NCI-H2107 treated with DMSO at 0.1 percent for 48 hours (cell line): ENCODE measurements around the gene PTPRE.

Experiments
- DNase-seq: peaks from one replicate; lab custom pipeline; 2025; ENCODE audit not compliant: unreplicated experiment; lab: John Stamatoyannopoulos, UW

PTPRE gene

GRCh38 chr10:128018691-128019090 is 111.8 kb downstream of the PTPRE start:
- DNase-seq = no peak

- no peak for DNase-seq
Measured at GRCh38 chr10:128022261-128023196, 115.6 kb downstream of the PTPRE start.

- DNase-seq = no peak
Measured at GRCh38 chr10:128024426-128024825, 117.5 kb downstream of the PTPRE start.

- no peak for DNase-seq
Measured at GRCh38 chr10:128025437-128025836, 118.5 kb downstream of the PTPRE start.

GRCh38 chr10:128025951-128026350 is 119.0 kb downstream of the PTPRE start:
- no peak for DNase-seq

- no peak for DNase-seq
Measured at GRCh38 chr10:128026615-128027300, 119.9 kb downstream of the PTPRE start.

GRCh38 chr10:128027306-128027705 is 120.4 kb downstream of the PTPRE start:
- DNase-seq = no peak

GRCh38 chr10:128027822-128028507 is 121.1 kb downstream of the PTPRE start:
- no peak for DNase-seq

GRCh38 chr10:128028508-128029289 is 121.8 kb downstream of the PTPRE start:
- no peak for DNase-seq

- DNase-seq = no peak
Measured at GRCh38 chr10:128029290-128029651, 122.4 kb downstream of the PTPRE start.

GRCh38 chr10:128029731-128030369 is 122.9 kb downstream of the PTPRE start:
- DNase-seq = no peak

GRCh38 chr10:128030498-128031072 is 123.7 kb downstream of the PTPRE start:
- no peak for DNase-seq

GRCh38 chr10:128031216-128031615 is 124.3 kb downstream of the PTPRE start:
- no peak for DNase-seq

GRCh38 chr10:128032466-128032865 is 125.6 kb downstream of the PTPRE start:
- no peak for DNase-seq

- DNase-seq = no peak
Measured at GRCh38 chr10:128035557-128035973, 128.7 kb downstream of the PTPRE start.

- DNase-seq = no peak
Measured at GRCh38 chr10:128036011-128036615, 129.2 kb downstream of the PTPRE start.

- DNase-seq = no peak
Measured at GRCh38 chr10:128036746-128037543, 130.0 kb downstream of the PTPRE start.

GRCh38 chr10:128040096-128040495 is 133.2 kb downstream of the PTPRE start:
- DNase-seq = no peak

GRCh38 chr10:128040681-128041080 is 133.8 kb downstream of the PTPRE start:
- no peak for DNase-seq
